Stomach (tissue), 4 donors: Measurements from ENCODE around the gene RAC3.

Source experiments
- CTCF ChIP-seq, 7 experiments: fragments of 450-650 bp in 4 of 7; fragments of 200-600 bp in 3 of 7; sonication (generic) in 3 of 7; IDR thresholded peaks; one replicate each; pipeline ENCODE4 v1.5.1; 2016 to 2019; ENCODE audit warnings: antibody characterized with exemption in 7 of 7, control low read depth in 2 of 7, mild to moderate bottlenecking in 1 of 7
- EP300 ChIP-seq: sonication (generic); formaldehyde crosslinking; IDR thresholded peaks from one replicate; pipeline ENCODE4 v1.6.1; 2017; ENCODE audit warnings: antibody characterized with exemption
- POLR2A ChIP-seq, 4 donors: fragments of 450-650 bp; IDR thresholded peaks; one replicate each; pipeline ENCODE4 v1.6.1; 2016; ENCODE audit warnings: antibody characterized with exemption in 4 of 4, control low read depth in 2 of 4, mild to moderate bottlenecking in 1 of 4, moderate library complexity in 1 of 4
- POLR2AphosphoS5 ChIP-seq, 3 donors: sonication (generic); formaldehyde crosslinking; IDR thresholded peaks; one replicate each; pipeline ENCODE4 v1.6.1; 2016; ENCODE audit warnings: antibody characterized with exemption in 3 of 3

- TF ChIP-seq CTCF (IDR thresholded peaks at IDR 0.05) (no peak), EP300 (no peak), POLR2AphosphoS5 (IDR thresholded peaks at IDR 0.05) (no peak), POLR2A (IDR thresholded peaks at IDR 0.05) (no peak)
These were observed 13.1 kb upstream of the RAC3 start for GRCh38 chr17:82018152-82018988.
